GM21360 (cell line): ENCODE data around the gene TULP4.
"Not testable (repeated sequence)": the region's sequence is repeated elsewhere in the genome, so short reads cannot be mapped to it uniquely, and the experiment has no call there.

Experiments
- ATAC-seq: cut with Tn5 transposase; IDR thresholded peaks from one replicate; pipeline ENCODE4 v1.9.1; 2021; ENCODE audit warnings: mild to moderate bottlenecking, moderate library complexity; ENCODE audit not compliant: unreplicated experiment

The TULP4 gene

DNA sequence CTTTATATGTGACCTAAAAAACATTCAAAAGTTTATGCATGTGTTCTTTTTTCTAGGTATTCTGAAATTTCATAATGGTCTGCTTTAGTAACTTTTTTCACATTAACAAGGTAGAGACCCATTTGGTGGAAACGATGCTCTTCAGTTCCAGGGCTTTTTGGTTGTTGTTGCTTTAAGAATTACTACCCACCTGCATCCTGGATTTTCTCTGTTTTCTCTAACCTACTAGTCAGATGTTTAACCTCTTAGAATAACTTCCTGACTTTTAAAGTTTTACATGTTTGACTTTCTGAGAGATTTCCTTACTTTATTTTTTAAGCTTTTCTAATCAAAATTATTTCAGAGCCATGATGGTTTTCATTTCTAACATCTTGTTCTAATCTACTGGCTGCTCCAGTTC is 14.9 kb downstream of the TULP4 start:
- no peak for ATAC-seq

DNA sequence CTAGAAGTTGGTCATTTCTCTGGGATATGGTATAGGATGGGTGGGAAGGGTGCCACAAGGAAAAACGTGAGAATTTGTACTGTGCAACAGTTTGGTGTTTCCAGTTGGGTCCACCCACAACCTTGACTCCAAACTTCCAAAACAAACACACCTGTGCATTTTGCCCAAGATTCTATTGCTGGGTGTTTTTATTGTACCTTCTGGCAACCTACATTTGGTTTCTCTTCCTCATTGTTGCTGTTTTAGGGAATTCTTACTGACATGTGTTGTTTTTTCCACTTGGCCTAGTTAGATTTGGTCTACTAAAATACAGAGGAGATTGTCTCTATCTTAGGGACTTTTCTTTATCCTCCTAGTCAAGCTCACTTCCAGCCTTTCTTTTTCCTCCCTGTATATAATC is 16.7 kb downstream of the TULP4 start:
- no peak for ATAC-seq

DNA sequence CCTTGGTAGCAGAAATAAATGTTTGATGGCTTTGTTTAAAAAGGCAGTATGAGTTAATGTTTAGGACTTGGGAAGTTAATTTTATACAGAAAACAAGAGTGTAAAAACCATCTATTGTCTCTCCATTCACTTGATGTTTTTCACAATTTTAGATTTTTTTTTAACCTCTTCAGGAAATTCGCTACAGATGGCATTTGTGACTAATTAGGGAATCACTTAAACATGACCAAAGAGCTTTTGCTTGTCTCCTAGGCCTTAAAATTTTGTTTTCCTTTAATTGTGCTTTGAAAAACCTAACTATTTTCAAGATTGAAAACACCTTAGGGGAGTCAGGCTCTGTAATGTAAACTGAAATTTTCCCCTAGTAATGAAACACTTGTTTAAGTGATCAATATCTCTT is 17.3 kb downstream of the TULP4 start:
- no peak for ATAC-seq

DNA sequence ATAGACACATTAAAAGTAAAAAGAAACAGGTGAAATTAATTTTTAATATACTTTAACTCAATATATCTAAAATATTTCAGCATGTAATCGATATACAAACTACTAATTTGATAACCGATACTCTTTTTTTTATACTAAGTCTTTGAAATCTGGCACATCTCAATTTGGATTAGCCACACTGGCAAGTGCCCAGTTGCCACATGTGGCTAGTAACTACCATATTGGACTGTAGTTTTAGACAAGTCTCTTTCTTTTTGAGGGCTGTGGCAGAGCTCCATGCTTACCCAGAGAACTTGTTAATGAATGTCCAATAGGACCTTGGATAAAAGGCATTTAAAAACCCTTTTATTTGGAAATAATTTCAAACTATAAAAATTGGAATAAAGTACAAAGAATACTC is 17.8 kb downstream of the TULP4 start:
- no peak for ATAC-seq

DNA sequence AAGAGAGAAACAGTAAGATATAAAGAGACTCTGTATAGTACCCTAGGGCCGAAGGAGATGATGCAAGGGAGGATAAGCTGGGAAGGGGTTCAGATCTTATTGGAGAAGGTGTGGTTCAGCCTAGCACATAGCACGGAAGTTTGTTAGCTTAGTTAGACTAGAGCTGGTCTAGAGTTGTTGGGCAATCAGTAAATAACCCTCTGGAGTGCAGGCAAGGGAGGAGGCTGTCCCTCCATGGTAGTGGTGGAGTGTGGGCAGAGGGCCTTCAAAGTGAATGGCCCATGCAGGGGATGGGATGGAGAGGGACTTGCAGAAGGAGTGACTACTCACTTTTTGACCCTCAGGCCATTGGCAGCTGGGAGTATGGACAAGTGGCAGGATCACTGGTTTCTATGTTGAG is 20.0 kb downstream of the TULP4 start:
- no peak for ATAC-seq

DNA sequence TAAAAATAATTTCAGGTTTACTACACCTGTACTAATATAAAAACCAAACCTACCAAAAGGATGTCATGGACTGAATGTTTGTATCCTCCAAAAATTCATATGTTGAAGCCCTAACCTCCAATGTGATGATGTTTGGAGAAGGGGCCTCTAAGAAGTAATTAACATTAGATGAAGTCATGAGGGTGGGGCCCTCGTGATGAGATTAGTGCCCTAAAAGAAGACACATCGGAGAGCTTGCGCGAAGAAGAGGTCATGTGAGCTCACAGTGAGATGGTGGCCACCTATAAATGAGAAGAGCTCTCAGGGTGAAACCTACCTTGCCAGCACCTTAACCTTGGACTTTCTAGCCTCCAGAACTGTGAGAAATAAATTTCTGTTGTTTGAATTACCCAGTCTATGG is 20.8 kb downstream of the TULP4 start:
- ATAC-seq: no peak

DNA sequence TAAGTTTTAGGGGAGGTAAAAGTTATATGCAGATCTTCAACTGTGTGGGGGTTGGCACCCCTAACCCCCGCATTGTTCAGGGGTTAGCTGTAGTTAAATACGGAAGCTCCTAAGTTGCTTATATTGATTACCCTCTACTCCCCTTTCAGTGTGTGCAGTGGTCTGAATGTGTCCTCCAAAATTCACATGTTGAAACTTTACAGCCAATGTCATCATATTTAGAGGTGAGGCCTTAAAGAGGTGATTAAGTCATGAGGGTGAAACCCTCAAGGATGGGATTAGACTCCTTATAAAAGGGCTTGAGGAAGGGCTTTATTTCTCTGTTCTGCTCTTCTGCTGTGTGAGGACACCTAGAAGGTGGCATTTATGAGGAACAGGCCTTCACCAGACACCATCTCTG is 22.3 kb downstream of the TULP4 start:
- ATAC-seq: no peak

DNA sequence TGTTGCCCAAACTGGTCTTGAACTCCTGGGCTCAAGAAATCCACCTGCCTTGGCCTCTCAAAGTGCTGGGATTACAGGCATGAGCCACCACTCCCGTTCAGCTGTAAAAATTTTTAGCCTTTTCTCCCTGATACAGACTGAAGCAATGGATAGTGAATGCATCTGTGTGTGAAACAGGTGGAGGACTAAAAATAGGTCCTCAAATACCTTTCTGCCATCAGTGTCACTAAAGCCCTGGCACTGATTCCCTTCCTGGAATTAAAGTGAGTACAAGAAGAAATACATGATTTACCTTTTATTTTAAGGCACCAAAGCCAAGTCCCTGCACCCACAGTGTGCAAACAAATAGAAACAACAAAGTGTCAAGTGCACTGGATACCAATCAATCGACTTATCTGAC is 25.1 kb downstream of the TULP4 start:
- ATAC-seq: no peak

DNA sequence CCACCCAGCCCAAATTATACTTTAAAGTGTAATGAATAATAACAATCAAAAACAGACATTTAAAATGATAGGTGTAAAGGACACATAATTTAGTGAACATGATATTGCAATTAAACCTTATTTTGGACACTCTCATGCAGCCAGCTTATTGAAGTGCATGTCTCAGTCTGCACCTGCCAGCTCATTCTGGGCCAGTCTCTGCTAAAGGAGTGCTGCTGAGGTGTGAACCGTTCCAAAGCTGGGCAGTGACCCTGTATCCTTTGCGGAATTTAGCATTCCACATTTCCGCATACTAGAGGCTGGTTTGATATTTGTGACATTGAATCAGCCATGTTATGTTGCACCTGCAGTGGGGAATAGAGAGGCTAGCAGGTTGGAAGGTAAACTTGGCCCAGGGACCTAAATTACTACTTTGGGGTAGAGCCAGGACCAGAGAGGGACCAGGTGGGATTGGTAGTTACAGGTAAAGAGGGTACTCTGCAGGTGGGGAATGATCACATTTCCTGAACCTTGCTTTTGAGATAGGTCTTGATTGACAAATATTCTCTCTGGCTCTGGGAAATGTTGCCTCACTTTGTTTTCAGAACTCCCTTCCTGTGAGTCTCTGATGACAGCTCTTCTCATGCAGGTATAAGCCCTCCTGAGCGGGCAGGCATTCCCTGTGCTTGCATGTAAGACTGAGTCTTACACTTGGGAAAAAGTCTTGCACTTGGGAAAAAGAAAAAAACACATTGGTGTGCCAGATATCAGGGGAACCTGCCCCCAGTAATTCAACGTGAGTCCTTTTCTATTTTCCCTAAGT is 26.2 kb downstream of the TULP4 start:
- ATAC-seq: no peak

DNA sequence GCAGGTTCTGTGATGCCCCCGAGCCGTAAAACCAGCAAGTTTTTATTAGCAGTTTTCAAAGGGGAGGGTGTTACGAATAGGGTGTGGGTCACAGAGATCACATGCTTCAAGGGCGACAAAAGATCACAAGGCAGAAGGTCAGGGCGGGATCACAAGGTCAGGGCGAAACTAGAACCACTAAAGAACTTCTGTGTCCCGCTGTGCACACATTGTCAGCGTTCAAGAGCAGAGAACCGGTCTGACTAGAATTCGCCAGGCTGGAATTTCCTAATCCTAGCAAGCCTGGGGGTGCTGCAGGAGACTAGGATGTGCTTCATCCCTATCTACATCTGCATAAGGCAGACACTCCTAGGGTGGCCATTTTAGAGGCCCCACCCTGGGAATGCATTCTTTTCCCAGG is 26.9 kb downstream of the TULP4 start:
- ATAC-seq: not testable (repeated sequence)

DNA sequence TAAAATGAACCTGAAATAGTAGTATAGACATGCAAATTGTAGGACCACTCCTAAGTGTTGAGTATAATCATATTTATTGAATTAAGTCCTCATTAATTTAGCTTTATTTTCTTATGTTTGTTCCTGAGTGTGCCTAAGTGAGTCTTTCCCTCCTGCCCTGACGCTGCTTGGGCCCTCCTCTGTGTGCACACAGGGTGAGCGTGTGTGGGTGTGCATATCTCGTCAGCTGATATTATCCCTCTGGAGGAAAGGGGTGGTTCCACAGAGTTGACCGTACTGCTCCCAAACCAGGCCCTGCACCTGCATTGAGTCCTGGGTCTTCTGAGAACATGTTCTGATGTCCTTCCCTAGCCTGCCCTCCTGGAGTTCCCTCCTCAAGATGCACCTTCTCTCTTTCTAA is 28.0 kb downstream of the TULP4 start:
- ATAC-seq: no peak

DNA sequence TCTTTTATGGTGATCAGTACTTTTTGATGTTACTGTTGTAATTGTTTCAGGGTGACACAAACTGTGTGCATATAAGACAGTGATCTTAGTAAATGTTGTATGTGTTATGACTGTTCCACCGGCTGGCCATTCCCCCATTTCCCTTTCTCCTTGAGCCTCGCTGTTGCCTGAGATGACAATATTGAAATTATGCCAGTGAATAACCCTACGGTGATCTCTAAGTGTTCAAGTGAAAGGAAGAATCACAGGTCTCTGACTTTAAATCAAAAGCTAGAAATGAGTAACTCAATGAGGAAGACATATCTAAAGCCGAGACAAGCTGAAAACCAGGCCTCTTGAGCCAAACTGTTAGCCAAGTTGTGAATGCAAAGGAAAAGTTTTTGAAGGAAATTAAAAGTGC is 32.3 kb downstream of the TULP4 start:
- peak; percentile 59 for ATAC-seq

DNA sequence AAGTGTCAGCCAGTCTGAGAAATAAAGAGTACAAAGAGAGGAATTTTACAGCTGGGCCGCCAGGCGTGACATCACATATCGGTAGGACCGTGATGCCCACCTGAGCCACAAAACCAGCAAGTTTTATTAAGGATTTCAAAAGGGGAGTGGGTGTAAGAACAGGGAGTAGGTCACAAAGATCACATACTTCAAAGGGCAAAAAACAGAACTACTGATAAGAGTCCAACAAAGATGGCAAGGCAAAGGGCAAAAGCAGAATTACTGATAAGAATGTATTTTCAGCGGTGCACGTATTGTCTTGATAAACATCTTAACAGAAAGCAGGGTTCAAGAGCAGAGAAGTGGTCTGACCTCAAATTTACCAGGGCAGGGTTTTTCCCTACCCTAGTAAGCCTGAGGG is 33.2 kb downstream of the TULP4 start:
- not testable (repeated sequence) for ATAC-seq

DNA sequence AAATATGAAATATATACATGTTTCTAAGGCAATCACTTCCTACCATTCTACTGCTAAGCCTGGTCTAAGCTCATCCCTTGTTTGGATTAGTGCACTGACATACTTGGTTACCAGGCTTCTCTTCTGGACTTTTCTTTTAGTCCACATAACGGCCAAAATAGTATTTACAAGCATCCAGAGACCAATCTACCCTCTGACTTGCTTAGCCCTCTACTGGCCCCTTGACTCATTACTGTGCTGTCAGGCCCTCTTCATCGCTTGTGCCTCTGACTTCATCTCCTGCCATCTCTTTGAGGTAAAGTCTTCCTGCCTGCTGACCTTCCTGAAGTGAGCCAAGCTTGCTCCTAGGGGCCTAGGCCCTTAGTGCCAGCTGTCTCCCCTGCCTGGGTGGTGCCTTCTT is 35.1 kb downstream of the TULP4 start:
- no peak for ATAC-seq

DNA sequence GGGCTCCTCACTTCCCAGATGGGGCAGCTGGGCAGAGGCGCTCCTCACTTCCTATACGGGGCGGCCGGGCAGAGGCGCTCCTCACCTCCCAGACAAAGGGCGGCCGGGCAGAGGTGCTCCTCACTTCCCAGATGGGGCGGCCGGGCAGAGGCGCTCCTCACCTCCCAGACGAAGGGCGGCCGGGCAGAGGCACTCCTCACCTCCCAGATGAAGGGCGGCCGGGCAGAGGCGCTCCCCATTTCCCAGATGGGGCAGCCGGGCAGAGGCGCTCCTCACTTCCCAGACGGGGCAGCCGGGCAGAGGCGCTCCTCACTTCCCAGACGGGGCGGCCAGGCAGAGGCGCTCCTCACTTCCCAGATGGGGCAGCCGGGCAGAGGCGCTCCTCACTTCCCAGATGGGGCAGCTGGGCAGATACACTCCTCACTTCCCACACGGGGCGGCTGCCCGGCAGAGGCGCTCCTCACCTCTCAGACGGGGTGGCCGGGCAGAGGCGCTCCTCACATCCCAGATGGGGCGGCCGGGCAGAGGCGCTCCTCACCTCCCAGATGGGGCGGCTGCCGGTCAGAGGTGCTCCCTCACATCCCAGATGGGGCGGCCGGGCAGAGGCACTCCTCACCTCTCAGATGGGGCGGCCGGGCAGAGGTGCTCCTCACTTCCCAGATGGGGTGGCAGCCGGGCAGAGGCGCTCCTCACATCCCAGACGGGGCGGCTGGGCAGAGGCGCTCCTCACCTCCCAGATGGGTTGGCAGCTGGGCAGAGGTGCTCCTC is 36.7 kb downstream of the TULP4 start:
- not testable (repeated sequence) for ATAC-seq

DNA sequence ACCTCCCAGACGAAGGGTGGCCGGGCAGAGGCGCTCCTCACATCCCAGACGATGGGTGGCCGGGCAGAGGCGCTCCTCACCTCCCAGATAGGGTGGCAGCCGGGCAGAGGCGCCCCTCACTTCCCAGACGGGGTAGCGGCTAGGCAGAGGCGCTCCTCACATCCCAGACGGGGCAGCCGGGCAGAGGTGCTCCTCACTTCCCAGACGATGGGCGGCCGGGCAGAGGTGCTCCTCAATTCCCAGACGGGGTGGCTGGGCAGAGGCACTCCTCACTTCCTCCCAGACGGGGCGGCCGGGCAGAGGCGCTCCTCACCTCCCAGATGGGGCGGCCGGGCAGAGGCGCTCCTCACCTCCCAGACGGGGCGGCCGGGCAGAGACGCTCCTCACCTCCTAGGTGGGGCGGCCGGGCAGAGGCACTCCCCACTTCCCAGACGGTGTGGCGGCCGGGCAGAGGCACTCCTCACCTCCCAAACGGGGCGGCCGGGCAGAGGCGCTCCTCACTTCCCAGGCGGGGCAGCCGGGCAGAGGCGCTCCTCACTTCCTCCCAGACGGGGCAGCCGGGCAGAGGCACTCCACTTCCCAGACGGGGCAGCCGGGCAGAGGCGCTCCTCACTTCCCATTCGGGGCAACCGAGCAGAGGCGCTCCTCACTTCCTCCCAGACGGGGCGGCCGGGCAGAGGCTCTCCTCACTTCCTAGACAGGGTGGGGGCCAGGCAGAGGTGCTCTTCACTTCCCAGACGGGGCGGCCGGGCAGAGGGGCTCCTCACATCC is 37.4 kb downstream of the TULP4 start:
- not testable (repeated sequence) for ATAC-seq

DNA sequence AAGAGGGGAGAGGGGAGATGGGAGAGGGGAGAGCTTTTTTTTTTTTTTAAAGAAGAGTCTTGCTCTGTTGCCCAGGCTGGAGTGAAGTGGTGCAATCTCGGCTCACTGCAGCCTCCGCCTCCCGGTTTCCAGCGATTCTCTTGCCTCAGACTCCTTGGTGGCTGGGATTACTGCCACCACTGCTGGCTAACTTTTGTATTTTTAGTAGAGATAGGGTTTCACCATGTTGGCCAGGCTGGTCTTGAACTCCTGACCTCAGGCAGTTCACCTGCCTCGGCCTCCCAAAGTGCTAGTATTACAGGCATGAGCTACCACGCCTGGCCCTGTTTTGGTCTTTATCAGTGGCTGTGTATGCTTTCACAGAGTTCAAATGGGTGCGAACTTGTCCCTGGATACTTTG is 38.5 kb downstream of the TULP4 start:
- ATAC-seq: not testable (repeated sequence)

DNA sequence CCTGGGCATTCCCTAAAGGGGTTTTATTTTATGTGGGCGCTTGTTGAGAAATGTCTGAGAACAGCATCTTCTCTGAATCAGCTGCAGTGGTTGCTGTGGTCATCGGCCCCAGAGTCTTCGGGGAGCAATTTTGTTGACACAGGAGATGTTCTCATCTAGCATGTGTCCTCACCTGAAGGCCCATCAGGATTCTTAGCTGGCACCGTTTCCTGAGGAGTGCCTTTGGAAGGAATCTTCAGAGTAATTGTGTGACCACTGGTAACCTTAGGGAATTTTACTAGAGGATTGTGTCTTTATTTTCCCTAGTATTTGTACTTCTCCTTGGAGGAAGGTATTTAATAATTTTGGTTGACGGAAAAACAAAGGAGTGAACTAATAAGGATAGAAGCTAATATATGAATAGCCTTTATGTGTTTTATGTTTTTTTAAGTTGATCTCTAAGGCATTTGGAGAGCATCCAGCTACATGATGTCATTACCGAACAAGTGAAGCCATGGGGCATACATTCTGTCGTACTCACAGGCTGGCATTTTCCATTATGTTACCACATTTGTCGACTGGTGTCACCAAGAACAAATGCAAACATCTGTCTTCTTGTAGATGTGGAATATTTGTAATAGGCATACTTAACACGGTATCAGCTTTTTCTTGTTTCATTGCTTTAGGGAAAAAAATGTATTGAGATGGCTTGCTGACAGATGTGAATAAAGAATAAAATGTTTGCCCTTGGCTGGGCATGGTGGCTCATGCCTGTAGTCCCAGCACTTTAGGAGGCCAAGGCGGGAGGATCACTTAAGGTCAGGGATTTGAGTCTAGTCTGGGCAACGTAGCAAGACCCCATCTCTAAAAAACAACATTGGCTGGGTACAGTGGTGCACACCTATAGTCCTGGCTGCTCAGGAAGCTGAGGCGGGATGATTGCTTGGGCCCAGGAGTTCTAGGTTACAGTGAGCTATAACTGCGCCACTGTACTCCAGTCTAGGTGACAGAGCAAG is 41.9 kb downstream of the TULP4 start:
- no peak for ATAC-seq

DNA sequence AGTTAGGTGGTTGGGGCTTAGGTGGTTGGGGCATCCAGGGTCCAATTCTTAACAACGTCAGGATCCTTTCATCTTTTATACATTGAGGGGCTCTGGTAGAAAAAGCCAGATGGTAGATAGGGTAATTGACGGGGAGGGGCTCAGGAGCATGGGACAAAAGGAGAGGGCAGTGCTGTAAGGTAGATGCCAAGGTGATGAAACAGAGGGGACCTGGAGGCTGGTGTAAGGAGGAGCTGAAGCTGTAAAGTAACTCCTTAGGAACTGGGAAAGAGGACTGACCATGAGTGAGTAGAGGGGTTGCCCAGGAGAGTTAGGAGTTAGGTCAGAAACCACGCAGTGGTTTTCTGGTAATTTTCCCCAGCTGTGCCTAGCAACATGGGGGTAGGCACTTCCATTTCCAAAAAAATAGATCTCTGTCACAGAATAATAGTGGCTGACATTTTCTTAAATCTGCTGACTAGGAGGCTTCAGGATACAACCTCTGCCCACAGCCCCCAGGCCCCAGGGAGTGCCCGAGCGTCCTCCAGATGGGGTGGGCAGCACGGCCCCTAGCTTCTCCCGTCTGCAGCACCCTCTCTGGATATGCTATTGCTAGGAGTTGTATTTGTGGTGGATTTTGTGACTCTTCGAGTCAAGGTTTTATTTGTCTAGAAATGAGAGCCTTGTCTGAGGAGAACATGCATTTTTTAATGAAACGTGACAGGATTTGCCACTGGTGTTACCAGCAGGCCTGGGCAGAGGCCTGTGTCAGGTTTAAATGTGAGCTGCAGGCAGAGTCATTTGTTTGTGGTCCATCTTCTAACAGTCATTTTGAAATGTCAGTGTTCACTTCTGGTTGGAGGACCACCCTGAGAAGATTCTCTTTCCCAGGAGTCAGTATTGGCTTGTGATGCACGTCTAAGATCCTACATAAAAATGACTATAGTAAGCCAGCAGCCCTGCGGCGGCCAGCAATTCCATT is 44.6 kb downstream of the TULP4 start:
- no peak for ATAC-seq
